CD4-positive, alpha-beta T cell treated with Interleukin-12 subunit alpha and Interleukin-12 subunit beta, for 1 hour (primary cell): ENCODE data around the gene BPI.
"Not testable (repeated sequence)": the region's sequence is repeated elsewhere in the genome, so short reads cannot be mapped to it uniquely, and the experiment has no call there.

Experiments
- DNase-seq: peaks from one replicate; pipeline ENCODE4 v3.0.0-alpha.2; 2020

BPI gene

GRCh38 chr20:38303908-38304379 lies at the start of gene BPI:
BPI (plus strand) TSS chr20:38304156; CDS start chr20:38304224, 68 bp downstream.
- no peak for DNase-seq

- not testable (repeated sequence) for DNase-seq
These were observed 49.3 kb upstream of the BPI start for GRCh38 chr20:38254621-38255020.

GRCh38 chr20:38255393-38255792 lies 48.6 kb upstream of the BPI start:
- DNase-seq, result no peak

- DNase-seq, result no peak
These were observed 47.9 kb upstream of the BPI start for GRCh38 chr20:38256021-38256420.

DNA sequence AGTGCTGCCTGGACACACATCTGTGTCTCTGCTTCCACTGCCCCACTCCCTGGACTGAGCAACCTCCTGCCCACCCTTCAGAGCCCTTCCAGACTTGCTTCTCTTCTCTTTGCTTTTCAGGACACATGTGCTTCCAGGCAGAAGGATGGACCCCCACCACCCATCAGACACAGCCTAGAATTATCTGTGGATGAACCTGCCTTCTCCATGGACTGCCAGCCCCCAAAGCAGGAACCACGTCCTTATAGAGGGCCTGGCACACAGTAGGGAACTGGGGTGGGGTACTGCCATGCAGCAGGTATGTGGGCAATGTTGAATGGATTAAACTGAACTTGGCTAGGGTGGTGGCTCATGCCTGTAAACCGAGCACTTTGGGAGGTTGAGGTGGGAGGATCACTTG lies 47.0 kb upstream of the BPI start:
- DNase-seq, result no peak

DNA sequence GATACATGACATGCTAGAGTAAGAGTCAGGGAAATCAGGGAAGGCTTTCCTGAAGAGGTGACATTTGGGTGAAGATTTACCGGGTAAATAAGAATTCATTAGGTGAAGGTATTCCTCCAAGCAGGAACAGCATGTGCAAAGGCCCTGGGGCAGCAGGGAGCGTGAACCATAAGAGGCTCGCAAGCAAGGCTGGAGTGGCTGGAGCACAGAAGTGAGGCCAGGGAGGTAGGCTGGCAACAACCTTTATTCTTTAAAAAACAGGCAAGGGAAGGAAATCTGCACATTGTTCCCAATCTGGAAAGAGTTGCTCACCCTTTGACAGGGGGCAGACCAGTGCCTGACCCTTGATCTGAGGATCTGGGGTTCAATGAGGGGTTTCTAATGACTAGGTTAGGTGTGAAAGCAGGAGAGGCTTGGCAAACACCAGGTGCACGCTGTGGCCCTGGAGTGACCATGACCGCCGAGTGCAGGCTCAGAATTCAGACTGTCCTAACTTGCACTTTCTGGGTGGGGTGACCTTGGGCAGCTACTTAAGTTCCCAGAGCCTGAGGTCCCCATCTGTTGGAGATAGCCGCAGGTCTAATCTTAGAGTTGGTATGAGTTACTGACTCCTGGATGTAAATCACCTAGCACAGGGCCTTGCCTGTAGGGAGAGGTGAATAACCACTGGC lies 45.3 kb upstream of the BPI start:
- no peak for DNase-seq

GRCh38 chr20:38260025-38260377 lies 44.0 kb upstream of the BPI start:
- no peak for DNase-seq

DNA sequence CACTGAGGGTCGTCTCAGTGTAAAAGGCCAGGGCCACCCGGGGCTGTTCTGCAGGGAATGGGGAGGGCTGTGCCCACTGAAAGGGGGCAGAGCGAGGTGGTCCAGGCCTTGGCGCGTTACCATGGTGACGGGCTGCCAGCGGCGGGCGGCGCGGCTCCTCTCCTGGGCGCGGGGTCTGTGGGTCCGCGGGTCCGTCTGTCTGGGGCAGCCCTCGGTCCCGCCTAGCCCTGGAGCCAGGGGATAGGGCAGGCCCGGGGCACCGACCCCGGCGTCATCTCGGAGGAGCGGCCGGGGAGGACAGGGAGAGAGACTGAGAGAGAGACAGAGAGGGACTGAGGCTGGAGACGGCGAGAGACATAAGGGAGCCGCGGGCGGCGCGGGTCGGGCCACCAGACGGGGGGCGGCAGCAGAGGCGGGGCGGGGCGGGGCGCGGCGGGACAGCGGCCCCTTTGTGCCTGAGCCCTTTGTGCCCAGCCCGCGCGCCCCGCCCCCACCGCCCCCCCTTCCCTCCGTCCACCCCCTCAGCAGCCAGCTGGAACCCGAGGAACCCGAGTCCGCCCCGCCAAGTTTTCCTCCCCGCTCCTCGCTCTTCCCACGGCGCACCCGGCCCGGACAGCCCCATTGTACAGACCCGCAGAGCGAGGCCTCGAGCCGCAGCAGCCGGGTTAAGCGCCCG lies 43.4 kb upstream of the BPI start, which contains the start of gene KIAA1755:
Gene KIAA1755, minus strand, starts transcription at position 358 of the 676 bp plus-strand sequence. Its CDS starts 235 bp downstream, at position 123.
- DNase-seq, result no peak

GRCh38 chr20:38261054-38261390 lies 42.9 kb upstream of the BPI start:
- DNase-seq, result no peak

DNA sequence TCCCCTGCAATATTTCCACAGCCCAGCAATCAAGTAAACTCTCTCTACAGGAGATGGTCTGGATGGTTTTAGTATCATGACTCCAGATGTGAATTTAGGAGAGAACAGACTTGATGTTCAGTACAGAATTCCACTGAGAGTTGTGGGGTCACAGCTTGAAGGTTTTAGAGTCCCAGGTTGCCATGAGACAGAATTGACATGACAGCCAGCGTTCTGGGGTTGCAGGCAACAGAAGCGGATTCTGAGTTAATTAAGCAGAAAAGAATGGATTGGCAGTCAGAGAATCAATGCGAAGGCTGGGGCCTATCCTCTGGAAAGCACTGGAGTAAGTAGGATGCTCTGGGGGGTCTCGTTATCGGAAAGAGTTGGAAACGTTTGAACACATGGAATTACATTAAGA lies 41.0 kb upstream of the BPI start:
- DNase-seq, result no peak

GRCh38 chr20:38266426-38266825 lies 37.5 kb upstream of the BPI start:
- DNase-seq, result no peak

GRCh38 chr20:38267296-38267695 lies 36.7 kb upstream of the BPI start:
- DNase-seq, result no peak

DNA sequence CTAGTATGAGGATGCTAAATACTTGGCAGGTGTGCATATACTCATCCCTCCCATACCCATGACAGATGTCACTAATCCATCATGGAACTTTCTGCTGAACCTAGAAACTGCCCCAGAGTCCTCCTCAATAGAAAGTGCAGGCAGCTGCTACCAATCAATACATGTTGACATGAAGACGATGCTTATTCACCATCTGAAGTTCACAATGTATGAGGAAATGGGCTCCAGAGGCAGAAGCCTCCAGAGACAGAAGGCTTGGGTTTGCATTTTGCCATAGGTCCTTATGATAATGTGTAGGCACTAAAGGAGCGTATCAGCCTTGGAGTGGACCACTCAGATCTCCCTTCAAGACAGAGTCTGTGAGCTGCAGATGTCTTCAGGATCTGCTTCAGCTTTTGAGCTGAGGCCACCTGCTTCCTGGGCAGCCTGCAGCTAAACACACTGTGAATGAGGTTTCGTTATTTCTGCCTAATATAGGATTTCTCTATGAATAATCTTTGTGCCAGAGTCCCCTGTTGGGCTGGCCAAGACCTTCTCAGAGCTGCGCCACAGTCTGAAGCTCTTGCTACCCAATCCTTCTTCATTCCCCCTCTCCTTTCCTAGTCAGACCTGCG lies 35.9 kb upstream of the BPI start:
- DNase-seq, result no peak

DNA sequence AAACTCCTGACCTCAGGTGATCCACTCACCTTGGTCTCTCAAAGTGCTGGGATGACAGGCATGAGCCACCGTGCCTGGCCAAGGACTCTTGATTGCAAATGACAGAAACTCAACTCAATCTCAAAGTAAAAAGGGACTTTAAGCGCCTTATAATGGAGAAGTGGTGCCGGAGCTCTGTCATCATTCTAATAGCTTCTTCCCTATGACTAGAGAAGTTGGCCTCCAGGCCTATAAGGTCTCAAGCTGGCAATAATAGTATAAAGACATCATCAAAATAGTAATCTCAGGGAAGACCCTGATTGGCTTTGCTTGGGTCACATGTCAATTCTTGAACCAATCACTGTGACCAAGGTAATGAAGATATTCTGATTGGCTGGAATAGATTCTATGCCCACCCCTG lies 34.9 kb upstream of the BPI start:
- no peak for DNase-seq

DNA sequence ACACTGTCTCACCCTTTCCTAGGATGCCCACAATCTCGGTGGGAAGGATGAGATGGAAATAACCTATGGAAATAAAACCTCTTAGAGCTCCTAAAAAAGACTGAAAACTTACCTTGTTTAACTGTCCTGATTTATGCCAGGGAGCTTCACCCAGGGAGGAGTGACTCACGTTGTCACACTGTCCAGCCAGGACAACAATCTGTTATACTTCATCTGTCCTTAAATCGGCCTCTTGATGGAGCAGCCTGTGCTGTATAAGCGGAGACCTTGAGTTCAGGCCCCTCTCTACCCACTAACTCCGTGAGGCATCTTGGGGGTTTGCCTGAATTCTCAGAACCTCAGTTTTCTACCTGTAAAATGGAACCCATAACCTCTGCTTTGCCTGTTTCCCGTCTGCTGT lies 34.2 kb upstream of the BPI start:
- DNase-seq, result no peak

DNA sequence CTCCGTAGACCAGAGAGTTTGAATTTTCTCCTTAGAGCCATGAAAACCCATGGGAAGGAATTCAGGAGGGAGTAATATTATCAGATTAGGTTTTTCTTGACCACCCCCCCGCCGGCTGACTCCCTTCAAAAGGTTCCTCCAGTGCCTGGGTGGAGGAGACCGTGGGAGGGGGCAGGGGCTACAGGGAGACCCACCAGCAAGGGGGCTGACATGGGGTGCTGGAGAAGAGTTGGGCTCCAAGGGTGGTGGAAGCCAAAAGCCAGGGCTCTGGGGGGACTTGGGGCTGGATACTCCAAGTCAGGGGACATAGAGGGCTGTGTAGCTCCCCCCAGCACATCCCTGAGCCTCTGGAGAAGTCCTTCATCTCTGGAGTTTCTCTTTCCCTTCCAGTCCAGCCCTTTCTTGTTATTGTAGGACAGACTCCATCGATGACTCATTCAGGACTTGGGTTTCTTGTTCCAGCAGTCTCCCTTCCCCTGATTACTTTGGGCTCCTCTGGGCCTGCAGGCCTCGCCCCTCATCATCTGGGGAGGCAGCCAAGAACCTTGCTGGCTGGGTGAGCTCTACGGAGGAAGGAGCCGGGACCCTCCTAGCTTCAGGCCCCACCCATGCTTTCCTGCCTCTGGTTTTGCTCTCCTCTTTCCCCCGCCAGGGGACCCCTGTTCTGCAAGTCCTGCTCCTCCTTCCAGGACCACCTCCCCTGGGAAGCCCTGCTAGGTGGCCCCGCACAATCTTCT lies 32.9 kb upstream of the BPI start:
- DNase-seq, result no peak

GRCh38 chr20:38271608-38272120 lies 32.3 kb upstream of the BPI start:
- DNase-seq, result no peak

- no peak for DNase-seq
These were observed 31.6 kb upstream of the BPI start for GRCh38 chr20:38272398-38272797.

DNA sequence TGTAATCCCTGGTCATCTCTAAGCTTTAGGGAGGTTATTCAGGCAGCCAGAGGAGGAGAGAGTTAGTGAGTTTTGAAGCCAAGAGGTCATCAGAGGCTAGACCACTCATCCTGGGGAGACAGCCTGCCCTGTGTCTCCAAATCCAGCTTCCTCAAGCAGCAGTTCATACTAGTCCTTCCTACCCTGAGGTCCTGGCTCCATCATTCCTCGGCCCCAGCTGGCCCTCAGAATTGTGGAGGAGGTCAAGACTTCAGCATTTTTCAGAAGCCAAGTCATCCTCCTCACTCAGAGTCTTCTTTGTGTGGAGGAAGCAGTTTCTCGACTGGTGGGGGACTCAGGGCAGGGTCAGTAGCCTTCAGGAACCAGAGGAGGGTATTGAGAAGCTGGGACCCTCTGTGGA lies 31.0 kb upstream of the BPI start:
- DNase-seq, result no peak

- no peak for DNase-seq
These were observed 28.0 kb upstream of the BPI start for GRCh38 chr20:38275815-38276550.

DNA sequence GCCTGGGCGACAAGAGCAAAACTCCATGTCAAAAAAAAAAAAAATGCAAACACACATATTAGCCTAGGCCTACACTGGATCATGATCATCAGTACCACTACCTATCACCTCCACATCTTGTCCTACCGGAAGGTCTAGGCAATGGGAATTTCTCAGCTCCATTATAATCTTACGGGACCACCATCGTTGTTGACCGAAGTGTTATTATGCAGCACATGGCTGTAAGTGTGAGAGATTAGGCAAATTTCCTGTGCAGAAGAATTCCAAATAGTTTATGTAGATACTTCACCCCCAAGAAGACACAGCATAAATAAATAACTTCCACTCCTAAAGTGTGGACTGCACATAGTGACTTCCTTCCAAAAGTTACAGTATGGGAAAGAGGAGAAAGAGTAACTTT lies 26.7 kb upstream of the BPI start:
- no peak for DNase-seq

DNA sequence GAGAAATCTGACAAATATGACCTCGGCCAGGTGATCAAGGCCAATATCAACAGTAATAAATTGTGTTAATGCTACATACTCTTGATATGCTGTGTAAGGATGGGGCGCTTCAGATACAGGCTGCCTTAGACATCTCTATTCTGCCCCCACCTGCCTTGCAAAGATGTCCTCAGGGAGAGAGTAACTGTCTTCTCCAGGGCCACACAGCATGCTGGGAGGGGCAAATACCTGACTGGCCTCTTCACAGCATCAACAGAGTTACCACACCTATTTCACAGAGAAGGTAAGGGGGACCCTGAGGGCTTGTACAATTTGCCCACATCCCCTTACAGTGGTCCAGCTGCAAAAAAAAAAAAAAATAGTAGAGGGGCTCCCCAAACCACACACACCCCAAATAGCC lies 26.3 kb upstream of the BPI start:
- DNase-seq, result no peak

DNA sequence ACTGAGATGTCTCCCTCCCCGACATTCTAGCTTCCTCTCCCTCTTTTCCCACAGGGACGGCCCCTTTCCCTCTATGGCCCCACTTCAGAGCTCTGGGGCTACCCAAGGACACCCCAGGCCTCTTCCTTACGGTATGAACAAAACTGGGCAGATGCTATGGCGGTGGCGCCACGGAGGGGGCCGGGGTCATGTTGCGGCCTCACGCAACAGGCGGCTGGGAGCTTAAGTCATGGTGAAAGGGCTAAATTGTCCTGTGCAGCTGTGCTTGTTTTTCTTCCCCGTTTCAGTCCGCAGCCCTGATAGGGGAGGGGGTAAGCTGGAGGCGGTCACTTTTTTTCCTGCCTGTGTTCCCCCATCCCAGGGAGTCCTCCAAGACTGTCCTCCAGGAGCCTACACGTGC lies 25.8 kb upstream of the BPI start:
- DNase-seq, result no peak
